ENCODE results near the gene AGMAT. TPM values are rescaled to one million over a fixed set of nuclear protein-coding genes. Genes with fewer than 3 reads are reported as not detected.

AGMAT gene, protein sequence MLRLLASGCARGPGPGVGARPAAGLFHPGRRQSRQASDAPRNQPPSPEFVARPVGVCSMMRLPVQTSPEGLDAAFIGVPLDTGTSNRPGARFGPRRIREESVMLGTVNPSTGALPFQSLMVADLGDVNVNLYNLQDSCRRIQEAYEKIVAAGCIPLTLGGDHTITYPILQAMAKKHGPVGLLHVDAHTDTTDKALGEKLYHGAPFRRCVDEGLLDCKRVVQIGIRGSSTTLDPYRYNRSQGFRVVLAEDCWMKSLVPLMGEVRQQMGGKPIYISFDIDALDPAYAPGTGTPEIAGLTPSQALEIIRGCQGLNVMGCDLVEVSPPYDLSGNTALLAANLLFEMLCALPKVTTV
- total RNA-seq: 1 to 10 TPM; 3.8 to 4.6 TPM
- 11.9 TPM for polyA plus RNA-seq (2013, experiment 1 of 2)
- polyA plus RNA-seq (2013, experiment 2 of 2): 9.5 TPM
- 6.1 to 50.8 (median 16.7) reads per million in 172 experiments for total RNA-seq

GRCh38 chr1:15584489-15585363, at the start of gene AGMAT:
Gene AGMAT, minus strand, starts transcription at chr1:15585051. Its CDS starts 84 bp downstream, at chr1:15584967.
- peaks cover 41% of the 10 kb centered on the region for H3K4me1 Mint-ChIP-seq (ENCODE audit: low read depth)
- H3K27ac Mint-ChIP-seq: peak within 1 kb of the TSS; percentile 85
- CTCF ChIA-PET: interaction anchor here (0.6 to 1.6 kb wide), 2 partner anchors 18 to 34 kb away, joined by 3 to 5 read pairs; no protein-coding TSS in a partner anchor
- peak; percentile 28 for TF ChIP-seq CTCF (IDR thresholded peaks at IDR 0.05)
- H3K27me3 Mint-ChIP-seq: no peaks in the 10 kb centered on the region
- peaks cover 44% of the 10 kb centered on the region for H3K4me1 ChIP-seq (ENCODE audit: insufficient read depth, low read length)
- H3K27ac ChIP-seq (ENCODE audit: low read depth in 1 of 2, low read length in 2 of 2): peak within 1 kb of the TSS; percentile 58 to 67
- POLR2A ChIA-PET: interaction anchor here (0.6 to 1.5 kb wide), 4 partner anchors 9 to 58 kb away, joined by 3 to 5 read pairs (median 4); partner anchors contain the start of gene DNAJC16
- DNase-seq: peak; percentile 23 to 72 (median 43)
- H3K4me3 ChIP-seq (ENCODE audit: low read length): peak within 1 kb of the TSS; percentile 78
- intact Hi-C loops (cut with DNase I, micrococcal nuclease): no loop called here
- no peaks in the 10 kb centered on the region for H3K36me3 ChIP-seq (ENCODE audit: insufficient read depth, low read length)
- H3K36me3 Mint-ChIP-seq (ENCODE audit: low read depth): peaks cover 25% of the 10 kb centered on the region
- H3K9me3 ChIP-seq (ENCODE audit: control insufficient read depth in 1 of 2, insufficient read depth in 1 of 2, low read length in 2 of 2): no peaks in the 10 kb centered on the region
- no peaks in the 10 kb centered on the region for H3K27me3 ChIP-seq (ENCODE audit: control insufficient read depth in 1 of 2, insufficient read depth in 2 of 2, low read length in 2 of 2)
- no peaks in the 10 kb centered on the region for H3K9me3 Mint-ChIP-seq
- ATAC-seq (ENCODE audit: poor library complexity): peak; percentile 81
- H3K4me3 Mint-ChIP-seq: peak within 1 kb of the TSS; percentile 87

DNA sequence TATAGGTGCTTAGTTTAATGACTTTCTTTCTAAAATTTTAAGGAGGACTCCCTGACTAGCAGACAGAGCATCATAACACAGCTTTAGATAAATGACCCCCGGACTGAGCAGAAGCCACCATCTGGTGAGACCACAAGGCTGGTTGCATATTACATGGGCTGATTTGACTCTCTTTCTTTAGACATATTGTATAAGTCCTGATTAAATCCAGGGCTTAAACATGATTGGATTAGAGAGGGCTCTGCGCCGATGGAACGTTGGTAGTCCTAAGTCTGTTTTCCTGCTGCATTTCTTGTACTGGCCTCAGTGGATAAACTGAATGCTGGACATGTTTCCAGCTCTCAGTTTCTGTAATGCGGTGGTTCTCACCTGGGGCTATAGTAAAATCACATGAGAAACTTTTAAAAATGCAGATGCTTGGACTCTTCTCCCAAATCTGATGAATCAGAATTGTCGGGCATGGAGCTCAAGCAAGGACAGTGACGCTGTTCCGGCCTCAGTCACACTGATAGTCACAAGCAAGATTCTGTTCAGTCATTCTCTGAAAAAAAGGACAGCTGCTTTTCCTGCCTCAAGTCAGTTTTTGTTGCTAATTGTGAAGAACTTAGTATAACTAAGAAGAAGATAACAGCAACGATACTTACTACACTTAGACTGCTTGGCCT, 49.0 kb upstream of the AGMAT start:
- ChIA-PET POLR2A (no interaction called here), CTCF (interaction anchor here (1.1 to 1.2 kb wide), 2 partner anchors 11 to 13 kb away, joined by 3 to 4 read pairs; no protein-coding TSS in a partner anchor)
- peaks cover 87% of the 10 kb centered on the region for H3K36me3 Mint-ChIP-seq (ENCODE audit: low read depth)

More for the DNA sequence above, 49.0 kb upstream of the AGMAT start:
- H3K9me3 ChIP-seq (ENCODE audit: control insufficient read depth in 1 of 2, insufficient read depth in 1 of 2, low read length in 2 of 2): no peaks in the 10 kb centered on the region
- Mint-ChIP-seq H3K4me1 (ENCODE audit: low read depth) (no peaks in the 10 kb centered on the region), H3K27ac (no peak overlapping the region), H3K4me3 (no peak overlapping the region), H3K9me3 (no peaks in the 10 kb centered on the region), H3K27me3 (no peaks in the 10 kb centered on the region)
- no peaks in the 10 kb centered on the region for H3K4me1 ChIP-seq (ENCODE audit: insufficient read depth, low read length)
- H3K27ac ChIP-seq (ENCODE audit: low read depth in 1 of 2, low read length in 2 of 2): no peak overlapping the region
- no peak overlapping the region for H3K4me3 ChIP-seq (ENCODE audit: low read length)
- ATAC-seq (ENCODE audit: poor library complexity) (no peak), DNase-seq (no peak)
- no peak for TF ChIP-seq CTCF (IDR thresholded peaks at IDR 0.05)
- peaks cover 75% of the 10 kb centered on the region for H3K36me3 ChIP-seq (ENCODE audit: insufficient read depth, low read length)
- no peaks in the 10 kb centered on the region for H3K27me3 ChIP-seq (ENCODE audit: control insufficient read depth in 1 of 2, insufficient read depth in 2 of 2, low read length in 2 of 2)
- intact Hi-C loops (cut with DNase I, micrococcal nuclease): no loop called here
